ENCODE measurements around the gene NAA10.

GRCh38 chrX:153902385-153902784, 32.5 kb downstream of the NAA10 start:
- no peak for TF ChIP-seq BCL3 (IDR thresholded peaks at IDR 0.05)
- no peak for TF ChIP-seq CTCF (IDR thresholded peaks at IDR 0.05)
- no peak for TF ChIP-seq KDM5A (IDR thresholded peaks at IDR 0.05)
- TF ChIP-seq RCOR1 (IDR thresholded peaks at IDR 0.05; ENCODE audit: low read depth, low read length) = no peak
- TF ChIP-seq CBX2 (IDR thresholded peaks at IDR 0.05; ENCODE audit: borderline replicate concordance, low read depth) = no peak
- no peak for TF ChIP-seq USF2 (IDR thresholded peaks at IDR 0.05)
- no peak for TF ChIP-seq RAD21 (conservative IDR thresholded peaks at IDR 0.05 in 1 of 2, IDR thresholded peaks at IDR 0.05 in 1 of 2)
- TF ChIP-seq POLR2A (IDR thresholded peaks at IDR 0.05; ENCODE audit: low read length) = no peak
- no peak for TF ChIP-seq EP300 (IDR thresholded peaks at IDR 0.05)
- no peak for TF ChIP-seq SREBF2 (IDR thresholded peaks at IDR 0.05)
- TF ChIP-seq HOXA7 (CRISPR knock-in tag; IDR thresholded peaks at IDR 0.05) = no peak

Data from A549 (cell line).